WTC11 (cell line): ENCODE results near the gene SLC41A3.

Experiments
- ATF6 ChIP-seq: sonication (generic); formaldehyde crosslinking; IDR thresholded peaks from 2 replicates; pipeline ENCODE4 v1.8.1; 2023; ENCODE audit warnings: mild to moderate bottlenecking, missing genetic modification reagents
- CBFB ChIP-seq: sonication (generic); formaldehyde crosslinking; IDR thresholded peaks from 2 replicates; pipeline ENCODE4 v1.8.1; 2022; ENCODE audit warnings: mild to moderate bottlenecking, low read depth, missing genetic modification reagents
- CREM ChIP-seq: sonication (generic); formaldehyde crosslinking; IDR thresholded peaks from 2 replicates; pipeline ENCODE4 v1.8.1; 2022; ENCODE audit warnings: mild to moderate bottlenecking, missing genetic modification reagents, moderate library complexity
- FOXK1 ChIP-seq: sonication (generic); formaldehyde crosslinking; IDR thresholded peaks from 2 replicates; pipeline ENCODE4 v1.8.0; 2022; ENCODE audit warnings: mild to moderate bottlenecking, moderate library complexity, missing genetic modification reagents
- TCF7 ChIP-seq: sonication (generic); formaldehyde crosslinking; IDR thresholded peaks from 2 replicates; pipeline ENCODE4 v1.8.0; 2022; ENCODE audit warnings: mild to moderate bottlenecking, low read depth, missing genetic modification reagents, moderate library complexity

DNA sequence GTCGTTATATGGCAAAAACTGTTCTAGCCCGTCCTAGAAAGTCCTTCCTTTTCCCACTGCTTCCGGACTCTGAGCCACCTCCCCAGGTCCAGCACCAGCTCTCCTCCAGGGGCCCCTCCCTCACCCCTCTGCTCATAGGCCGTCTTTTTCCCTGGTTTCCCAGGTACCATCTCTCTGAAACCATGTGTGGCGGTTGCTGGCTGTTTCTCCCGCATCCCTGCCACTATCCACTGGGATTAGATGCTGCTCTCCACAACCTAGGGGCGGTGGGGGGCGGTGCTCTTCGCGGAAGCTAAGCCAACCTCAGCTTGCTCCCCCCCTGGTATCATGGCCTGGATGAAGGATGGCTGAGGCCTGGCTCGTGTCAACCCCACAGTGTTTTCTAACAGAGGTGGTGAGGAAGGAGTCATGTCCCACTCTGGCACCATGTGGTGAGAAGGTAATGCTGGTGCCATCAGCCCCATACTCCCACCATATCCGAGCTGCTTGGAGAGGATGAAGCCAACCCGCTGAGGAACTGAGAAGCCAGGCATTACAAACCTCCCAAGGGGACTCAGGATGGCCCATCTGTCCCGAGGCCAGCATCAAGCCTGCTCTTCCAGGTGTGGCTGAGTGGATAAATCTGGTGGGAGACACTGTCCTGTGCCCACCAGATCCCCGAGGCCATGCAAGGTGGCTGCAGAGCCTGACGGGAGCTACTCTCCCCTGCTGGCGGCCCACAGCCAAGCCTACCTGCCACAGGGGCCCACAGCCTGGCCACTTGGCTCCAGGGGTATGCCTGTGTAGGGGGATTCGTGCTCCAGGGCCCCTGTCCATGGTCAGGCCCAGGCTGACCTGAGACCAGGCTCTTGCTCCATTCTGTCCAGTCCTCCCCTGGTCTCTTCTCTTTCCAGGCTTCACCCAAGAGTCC, 27.9 kb upstream of the SLC41A3 start:
- no peak for TF ChIP-seq TCF7 (CRISPR knock-in tag)
- no peak for TF ChIP-seq ATF6 (CRISPR knock-in tag)
- TF ChIP-seq FOXK1 (CRISPR knock-in tag), result no peak
- no peak for TF ChIP-seq CREM
- no peak for TF ChIP-seq CBFB (CRISPR knock-in tag)
